ENCODE measurements around the gene ZNF81.
"Not testable (repeated sequence)": the region's sequence is repeated elsewhere in the genome, so short reads cannot be mapped to it uniquely, and the experiment has no call there.

ZNF81 gene

GRCh38 chrX:47843363-47843762, 6.7 kb downstream of the ZNF81 start:
- in situ Hi-C loops (cut with MboI; ENCODE audit: low sequenced_read_pairs): no loop called here

DNA sequence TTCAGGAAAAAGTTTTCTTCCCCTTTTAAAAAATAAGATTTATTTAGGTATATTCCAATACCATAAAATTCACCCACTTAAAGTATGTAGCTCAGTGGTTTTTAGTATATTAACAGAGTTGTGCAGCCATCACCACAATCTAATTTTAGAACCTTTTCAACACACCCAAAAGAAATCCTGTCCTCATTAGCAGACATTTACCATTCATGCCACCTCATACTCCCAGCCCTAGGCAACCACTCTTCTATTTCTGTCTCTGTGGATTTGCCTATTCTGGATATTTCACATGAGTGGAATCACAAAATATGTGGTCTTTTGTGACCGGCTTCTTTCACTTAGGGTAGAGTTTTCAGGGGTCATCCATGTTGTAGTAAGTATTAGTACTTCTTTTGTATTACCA, 7.4 kb downstream of the ZNF81 start:
- in situ Hi-C loops (cut with MboI; ENCODE audit: low sequenced_read_pairs): no loop called here

DNA sequence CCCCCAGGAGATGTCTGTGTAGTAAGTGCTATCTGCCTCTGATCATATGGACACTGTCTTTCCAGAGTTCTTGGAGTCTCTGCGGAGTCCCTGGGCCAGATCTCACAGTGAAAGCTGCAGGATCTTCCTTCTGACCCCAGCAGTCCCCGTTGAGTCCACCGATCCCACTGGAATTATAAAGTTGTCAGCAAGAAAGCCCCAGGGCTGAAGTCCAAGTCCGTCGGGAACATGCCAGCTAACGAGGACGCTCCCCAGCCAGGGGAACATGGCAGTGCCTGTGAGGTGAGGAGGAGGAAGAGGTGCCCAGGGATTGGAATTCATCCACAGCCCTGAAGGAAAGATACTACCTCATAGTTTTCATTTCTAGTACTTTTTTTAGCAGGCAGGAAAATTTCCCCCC, 9.3 kb downstream of the ZNF81 start:
- in situ Hi-C loops (cut with MboI; ENCODE audit: low sequenced_read_pairs): no loop called here

DNA sequence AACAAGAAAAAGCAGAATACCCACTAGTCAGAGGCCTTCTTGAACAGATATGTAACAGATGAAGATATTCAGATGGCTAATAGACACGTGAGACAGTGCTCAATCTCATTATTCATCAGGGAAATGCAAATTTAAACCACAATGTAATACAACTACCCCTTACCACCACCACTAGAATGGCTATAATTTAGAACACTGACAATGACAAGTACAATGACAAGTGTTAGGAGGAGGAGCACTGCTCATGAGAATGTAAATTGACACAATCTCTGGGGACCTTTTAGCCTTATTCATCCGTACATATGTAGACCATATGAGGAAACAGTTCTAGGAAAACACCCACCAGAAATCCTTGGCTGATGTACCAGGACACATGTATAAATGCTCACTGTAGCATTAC, 13.1 kb downstream of the ZNF81 start:
- in situ Hi-C loops (cut with MboI; ENCODE audit: low sequenced_read_pairs): no loop called here

DNA sequence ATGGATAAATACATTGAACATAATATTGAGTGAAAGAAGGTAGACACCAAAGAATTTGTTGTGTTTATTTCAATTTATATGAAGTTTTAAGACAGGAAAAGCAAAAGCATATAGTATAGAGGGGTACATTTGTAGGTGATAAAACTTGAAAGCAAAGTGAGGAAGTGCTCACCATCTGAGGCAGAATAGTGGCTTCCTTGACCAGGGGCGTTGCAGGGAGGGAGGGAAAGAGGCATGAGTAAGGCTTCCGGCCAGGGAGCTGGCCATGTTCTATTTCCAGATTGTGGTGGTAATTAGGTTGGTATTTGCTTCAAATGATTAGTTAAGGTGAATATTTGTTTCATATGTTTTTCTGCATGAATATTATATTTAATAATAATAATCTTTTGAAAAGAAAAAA, 13.7 kb downstream of the ZNF81 start:
- in situ Hi-C loops (cut with MboI; ENCODE audit: low sequenced_read_pairs): not testable (repeated sequence)

- in situ Hi-C loops (cut with MboI; ENCODE audit: low sequenced_read_pairs): no loop called here
Observed at GRCh38 chrX:47850901-47851300, 14.2 kb downstream of the ZNF81 start.

DNA sequence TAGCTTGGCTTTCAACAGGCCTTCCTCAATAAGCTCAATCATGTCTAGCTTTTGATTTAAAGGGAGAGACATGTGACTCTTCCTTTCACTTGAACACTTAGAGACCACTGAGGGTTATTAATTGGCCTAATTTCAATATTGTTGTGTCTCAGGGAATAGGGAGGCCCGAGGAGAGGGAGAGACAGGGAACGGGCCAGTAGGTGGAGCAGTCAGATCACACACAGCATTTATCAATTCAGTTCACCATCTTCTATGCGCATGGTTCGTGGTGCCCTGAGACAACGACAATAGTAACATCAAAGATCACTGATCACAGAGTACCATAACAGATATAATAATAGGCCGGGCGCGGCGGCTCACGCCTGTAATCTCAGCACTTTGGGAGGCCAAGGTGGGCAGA, 17.8 kb downstream of the ZNF81 start:
- in situ Hi-C loops (cut with MboI; ENCODE audit: low sequenced_read_pairs): no loop called here

- in situ Hi-C loops (cut with MboI; ENCODE audit: low sequenced_read_pairs): no loop called here
Observed at GRCh38 chrX:47859686-47860085, 23.0 kb downstream of the ZNF81 start.

DNA sequence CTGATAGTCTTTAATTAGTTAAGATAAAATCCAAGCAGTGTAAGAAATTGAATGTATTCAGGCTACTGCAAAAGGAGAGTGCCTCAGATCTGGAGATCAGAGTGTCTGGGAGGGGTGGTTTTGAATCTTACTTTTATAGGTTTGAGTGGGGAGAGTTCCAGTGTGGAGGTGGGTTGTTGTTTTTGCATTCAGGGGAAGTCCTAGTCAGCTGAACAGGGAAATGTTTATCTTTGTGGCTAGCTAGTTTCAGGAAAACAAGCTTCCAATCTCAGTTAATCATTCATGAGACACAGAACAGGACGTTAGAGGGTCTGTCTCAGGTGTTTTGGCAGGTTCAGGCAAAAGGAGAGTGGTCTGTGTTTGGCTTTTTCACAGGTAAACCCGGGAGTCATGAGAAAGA, 26.0 kb downstream of the ZNF81 start:
- in situ Hi-C loops (cut with MboI; ENCODE audit: low sequenced_read_pairs): no loop called here

DNA sequence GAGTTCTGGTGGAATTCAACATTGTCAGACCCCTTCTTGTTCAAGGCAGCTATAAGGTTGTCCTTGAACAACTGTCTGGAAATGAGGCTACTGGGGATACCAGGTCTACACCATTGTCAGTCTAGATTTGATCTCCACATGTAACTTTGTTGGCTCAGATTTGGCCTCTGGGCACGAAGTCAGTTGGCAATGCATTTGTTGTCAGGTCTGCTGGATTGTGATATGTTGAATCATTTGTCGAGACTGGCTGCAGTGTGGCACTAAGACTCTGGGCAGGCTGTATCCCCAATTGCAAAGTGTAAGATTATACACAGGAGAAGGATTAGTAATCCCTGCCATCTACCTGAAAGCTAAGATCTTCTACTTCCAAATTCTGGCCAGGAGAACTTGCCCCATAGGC, 26.5 kb downstream of the ZNF81 start:
- in situ Hi-C loops (cut with MboI; ENCODE audit: low sequenced_read_pairs): no loop called here

GRCh38 chrX:47864300-47864699, 27.6 kb downstream of the ZNF81 start:
- in situ Hi-C loops (cut with MboI; ENCODE audit: low sequenced_read_pairs): no loop called here

DNA sequence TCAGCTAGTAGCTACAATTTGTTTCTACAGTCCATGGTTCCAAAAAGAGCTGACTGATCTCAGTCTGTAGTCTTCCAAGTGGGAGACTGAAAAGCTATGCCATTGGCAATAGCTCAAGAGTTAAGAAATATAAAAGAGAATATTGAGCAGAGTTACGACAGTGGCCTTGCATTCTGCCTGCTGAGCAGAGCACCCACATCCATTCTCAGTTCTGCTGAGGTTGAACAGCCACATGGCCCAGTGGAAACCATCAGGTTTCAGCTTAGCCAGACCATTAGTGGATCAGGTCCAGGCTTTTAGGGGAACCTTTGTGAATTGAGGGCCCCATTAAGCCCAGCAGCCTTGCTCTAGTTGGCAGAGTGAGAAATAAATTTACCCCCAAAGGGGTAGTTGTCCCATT, 28.1 kb downstream of the ZNF81 start:
- in situ Hi-C loops (cut with MboI; ENCODE audit: low sequenced_read_pairs): no loop called here

GRCh38 chrX:47873123-47873522, 36.4 kb downstream of the ZNF81 start:
- in situ Hi-C loops (cut with MboI; ENCODE audit: low sequenced_read_pairs): no loop called here

DNA sequence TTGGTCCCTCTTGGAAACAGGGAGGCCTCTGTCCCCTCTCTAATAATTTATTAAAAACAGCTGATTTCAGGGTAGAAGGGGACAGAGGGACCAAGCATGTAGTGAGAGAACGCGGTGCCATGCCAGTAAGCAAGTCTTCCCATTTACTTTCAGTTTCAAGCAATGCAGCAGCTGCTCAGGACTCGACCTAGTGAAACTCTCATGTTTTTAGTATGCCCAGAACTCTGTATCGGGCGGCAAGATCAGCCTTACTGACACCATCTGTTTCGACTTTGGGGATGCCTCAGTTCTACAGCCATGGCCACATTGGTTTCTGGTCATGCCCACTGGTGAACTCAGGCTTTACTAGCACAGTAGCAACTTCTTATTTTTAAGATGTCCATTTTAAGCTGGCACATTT, 40.6 kb downstream of the ZNF81 start:
- in situ Hi-C loops (cut with MboI; ENCODE audit: low sequenced_read_pairs): no loop called here

- in situ Hi-C loops (cut with MboI; ENCODE audit: low sequenced_read_pairs): no loop called here
Observed at GRCh38 chrX:47878198-47878597, 41.5 kb downstream of the ZNF81 start.

DNA sequence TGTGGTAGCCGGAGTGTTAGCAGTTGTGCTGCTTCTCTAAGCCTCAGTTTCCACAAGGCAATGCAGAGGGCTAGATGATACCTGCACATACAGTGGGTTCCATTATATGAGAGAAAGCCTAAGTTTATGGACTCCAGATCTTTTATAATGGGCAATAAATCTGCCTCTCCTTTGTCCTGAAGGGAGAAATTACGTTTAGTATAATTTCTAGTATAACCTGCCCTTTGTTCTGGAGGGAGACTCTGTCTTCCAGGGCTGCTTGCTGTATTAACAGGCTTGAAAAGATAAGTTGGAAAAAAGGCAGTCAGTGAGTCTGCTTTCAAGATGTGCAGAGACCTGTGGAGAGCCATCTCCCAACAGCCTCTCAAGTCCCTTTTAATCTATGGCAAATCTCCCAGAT, 42.8 kb downstream of the ZNF81 start:
- in situ Hi-C loops (cut with MboI; ENCODE audit: low sequenced_read_pairs): no loop called here

- in situ Hi-C loops (cut with MboI; ENCODE audit: low sequenced_read_pairs): no loop called here
Observed at GRCh38 chrX:47880927-47881326, 44.2 kb downstream of the ZNF81 start.

DNA sequence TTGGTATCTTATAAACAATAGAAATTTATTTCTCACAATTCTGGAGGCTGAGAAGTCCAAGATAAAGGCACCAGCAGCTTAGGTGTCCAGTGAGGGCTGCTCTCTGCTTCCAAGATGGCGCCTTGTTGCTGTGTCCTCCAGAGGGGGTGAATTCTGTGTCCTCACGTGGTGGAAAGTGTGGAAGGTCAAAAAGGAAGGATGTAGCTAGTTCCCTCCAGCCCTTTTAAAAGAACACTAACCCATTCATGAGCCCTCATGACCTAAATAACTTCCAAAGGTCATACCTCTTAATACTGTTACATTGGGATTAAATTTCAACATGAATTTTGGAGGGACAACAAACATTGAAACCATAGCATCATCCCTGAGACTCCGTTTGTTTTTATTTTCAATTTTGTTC, 48.8 kb downstream of the ZNF81 start:
- in situ Hi-C loops (cut with MboI; ENCODE audit: low sequenced_read_pairs): no loop called here

DNA sequence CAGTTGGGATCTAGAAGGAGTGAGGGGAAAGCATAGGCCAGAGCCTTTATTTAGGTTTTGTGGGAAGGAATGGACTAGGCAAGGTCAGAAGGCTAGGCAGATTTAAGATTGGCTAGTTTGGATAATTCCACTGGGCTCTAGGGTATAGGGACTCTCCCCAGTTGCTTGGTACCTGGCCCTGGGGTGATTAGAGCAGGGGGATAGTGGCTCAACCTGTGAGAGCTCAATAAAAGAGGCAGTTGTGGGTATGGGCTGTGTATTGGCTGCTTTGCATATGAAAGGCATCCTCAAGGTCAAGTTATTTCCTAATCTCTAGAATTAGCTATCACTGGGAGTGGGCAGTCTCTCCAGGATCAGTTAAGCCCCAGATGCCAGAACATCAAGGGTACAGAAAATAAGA, 61.3 kb downstream of the ZNF81 start:
- in situ Hi-C loops (cut with MboI; ENCODE audit: low sequenced_read_pairs): no loop called here

- in situ Hi-C loops (cut with MboI; ENCODE audit: low sequenced_read_pairs): no loop called here
Observed at GRCh38 chrX:47900833-47901232, 64.1 kb downstream of the ZNF81 start.

GRCh38 chrX:47902161-47902560, 65.5 kb downstream of the ZNF81 start:
- in situ Hi-C loops (cut with MboI; ENCODE audit: low sequenced_read_pairs): no loop called here

GRCh38 chrX:47915886-47916493, 79.3 kb downstream of the ZNF81 start:
- in situ Hi-C loops (cut with MboI; ENCODE audit: low sequenced_read_pairs): no loop called here

DNA sequence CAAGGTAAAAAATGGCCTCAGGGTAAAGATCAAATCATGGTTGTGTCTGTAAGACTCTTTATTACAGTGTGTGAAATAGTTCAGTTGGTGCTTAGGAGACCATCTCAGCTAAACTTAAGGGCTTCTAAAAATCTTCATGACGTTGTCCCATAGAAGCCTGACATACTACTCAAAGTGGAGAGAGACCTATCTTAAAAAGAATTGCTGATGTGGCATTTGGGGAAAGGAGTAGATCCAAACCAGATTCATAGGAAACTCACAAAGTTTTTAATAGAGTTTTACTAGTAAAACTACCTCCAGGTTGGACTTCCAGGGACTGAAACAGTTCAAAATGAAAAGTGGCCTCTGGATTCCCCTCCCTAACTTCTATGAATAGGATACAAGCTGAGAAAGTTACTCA, 81.6 kb downstream of the ZNF81 start:
- in situ Hi-C loops (cut with MboI; ENCODE audit: low sequenced_read_pairs): no loop called here

DNA sequence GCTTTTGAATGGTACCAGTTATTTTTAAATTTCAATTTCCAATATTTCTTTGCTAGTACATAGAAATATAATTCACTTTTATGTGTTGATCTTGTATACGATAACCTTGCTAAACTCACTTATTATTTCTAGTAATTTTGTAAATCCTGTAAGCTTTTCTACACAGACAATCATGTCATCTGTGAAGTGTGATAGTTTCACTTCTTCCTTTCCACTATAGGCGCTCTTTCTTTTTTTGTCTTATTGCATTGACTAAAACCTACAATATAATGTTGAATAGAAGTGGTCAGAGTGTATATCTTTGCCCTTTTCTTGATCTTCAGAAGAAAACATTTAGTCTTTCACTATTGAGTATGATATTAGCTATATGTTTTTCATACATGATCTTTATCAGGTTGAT, 90.5 kb downstream of the ZNF81 start:
- in situ Hi-C loops (cut with MboI; ENCODE audit: low sequenced_read_pairs): no loop called here

Data from hTERT RPE-1 (cell line).